PC-9 (cell line): ENCODE results near the gene CDC40. TPM values are rescaled to one million over a fixed set of nuclear protein-coding genes. Genes with fewer than 3 reads are reported as not detected.

Source experiments
- BruUV-seq: library from RNA; stranded (reverse); fragments of 400-500 nt; replicated peaks from 2 replicates; lab custom pipeline; 2021; lab: Mats Ljungman, UMichigan
- CTCF ChIA-PET: fragments of 300-600 bp; sonication (Branson Sonifier 250); formaldehyde crosslinking; loops from one replicate; lab custom pipeline; 2022; ENCODE audit warnings: antibody characterized with exemption; lab: Charles Lee
- POLR2A ChIA-PET: fragments of 300-600 bp; sonication (Branson Sonifier 250); formaldehyde crosslinking; loops from one replicate; lab custom pipeline; 2022; ENCODE audit warnings: antibody characterized with exemption; ENCODE audit not compliant: unreplicated experiment; lab: Charles Lee
- DNase-seq, 2 experiments: peaks; one replicate each; pipeline versions ENCODE4 v3.0.0 to v3.0.0-alpha.2; 2015 to 2022; ENCODE audit warnings: mixed read lengths in 1 of 2
- H2AFZ ChIP-seq: fragments of 200-600 bp; sonication (generic); 2 replicates; pipeline ENCODE4 v1.8.1; 2017; ENCODE audit warnings: antibody characterized with exemption
- H3F3A ChIP-seq: fragments of 200-600 bp; sonication (generic); 2 replicates; pipeline ENCODE4 v1.8.1; 2017; ENCODE audit warnings: antibody characterized with exemption, mild to moderate bottlenecking, low read depth; ENCODE audit not compliant: insufficient read depth
- H3K27ac ChIP-seq: fragments of 200-600 bp; sonication (generic); 2 replicates; pipeline ENCODE4 v1.6.1; 2016; ENCODE audit warnings: mixed run types
- H3K27me3 ChIP-seq: fragments of 200-600 bp; sonication (generic); 2 replicates; pipeline ENCODE4 v1.6.1; 2016; ENCODE audit warnings: low read depth, mixed run types; ENCODE audit not compliant: insufficient read depth
- H3K36me3 ChIP-seq: fragments of 200-600 bp; sonication (generic); 2 replicates; pipeline ENCODE4 v1.6.1; 2016; ENCODE audit warnings: low read depth, mixed run types
- H3K4me1 ChIP-seq: fragments of 200-600 bp; sonication (generic); replicated peaks from 2 replicates; pipeline ENCODE4 v1.6.1; 2016; ENCODE audit warnings: mixed run types; ENCODE audit not compliant: insufficient read depth
- H3K4me2 ChIP-seq: fragments of 200-600 bp; sonication (generic); 2 replicates; pipeline ENCODE4 v1.6.1; 2017; ENCODE audit warnings: mixed run types
- H3K4me3 ChIP-seq: fragments of 200-600 bp; sonication (generic); 2 replicates; pipeline ENCODE4 v1.6.1; 2016; ENCODE audit warnings: mixed run types
- H3K79me2 ChIP-seq: fragments of 200-600 bp; sonication (generic); 2 replicates; pipeline ENCODE4 v1.6.1; 2017; ENCODE audit warnings: low read depth, mixed run types
- H3K9me2 ChIP-seq: fragments of 200-600 bp; sonication (generic); 2 replicates; pipeline ENCODE4 v1.8.1; 2017; ENCODE audit warnings: mild to moderate bottlenecking; ENCODE audit not compliant: insufficient read depth
- H3K9me3 ChIP-seq: fragments of 200-600 bp; sonication (generic); 2 replicates; pipeline ENCODE4 v1.8.1; 2016; ENCODE audit warnings: low read depth; ENCODE audit not compliant: insufficient read depth
- H4K20me1 ChIP-seq: fragments of 200-600 bp; sonication (generic); 2 replicates; pipeline ENCODE4 v1.8.1; 2017; ENCODE audit not compliant: insufficient read depth
- EZH2 ChIP-seq: fragments of 200-600 bp; sonication (generic); IDR thresholded peaks from 2 replicates; pipeline ENCODE4 v1.8.0; 2017; ENCODE audit warnings: antibody characterized with exemption, low read depth
- intact Hi-C: fragments of 100-400 bp; cut with micrococcal nuclease; formaldehyde crosslinking; loops from one replicate; pipeline ENCODE4 v1.10.0; 2022; ENCODE audit not compliant: unreplicated experiment
- total RNA-seq: library from RNA; stranded (reverse); gene quantifications from 2 replicates; pipeline ENCODE4 v1.2.3, GENCODE V29; 2021
- TF ChIP-seq, protein P1 (sequence below): fragments of 200-600 bp; sonication (generic); conservative IDR thresholded peaks from 2 replicates; pipeline ENCODE4 v1.6.1; 2017; ENCODE audit warnings: mixed run types, antibody characterized with exemption, mild to moderate bottlenecking, moderate library complexity

Gene CDC40
- total RNA-seq, 1 experiment from 2014 or later, result 18.3 TPM

DNA sequence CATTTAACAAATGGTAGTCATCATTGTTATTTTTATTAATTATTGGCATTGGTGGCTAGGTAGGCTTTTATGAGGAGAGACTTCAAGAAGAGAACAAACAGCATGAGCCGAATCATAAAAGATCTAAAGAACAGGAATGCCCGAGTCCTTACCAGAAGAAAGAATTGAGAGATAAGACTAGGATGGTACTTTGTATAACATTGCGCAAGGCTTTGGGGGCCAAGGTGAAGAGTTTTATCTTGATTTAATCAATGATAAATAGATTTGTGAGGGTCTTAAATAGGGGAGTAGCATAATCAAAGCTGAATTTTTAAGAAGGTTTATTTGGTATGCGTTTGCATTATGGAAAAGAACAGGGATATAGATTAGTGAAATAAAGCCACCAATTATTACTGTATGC, 15.4 kb downstream of the CDC40 start:
- POLR2A ChIA-PET, result no interaction called here
- Histone ChIP-seq H2AFZ (no peak overlapping the region), H3K27me3 (no peaks in the 10 kb centered on the region), H3K4me2 (no peak overlapping the region), H4K20me1 (peaks cover 18% of the 10 kb centered on the region), H3K4me3 (no peak overlapping the region), H3K79me2 (peaks cover 38% of the 10 kb centered on the region), H3K9me3 (no peaks in the 10 kb centered on the region), H3K4me1 (no peaks in the 10 kb centered on the region), H3K27ac (no peak overlapping the region), H3F3A (no peaks in the 10 kb centered on the region), H3K36me3 (peaks cover 7% of the 10 kb centered on the region), H3K9me2 (no peaks in the 10 kb centered on the region)
- BruUV-seq, result no TSS peak
- intact Hi-C loops, result no loop called here
- TF ChIP-seq, protein P1, sequence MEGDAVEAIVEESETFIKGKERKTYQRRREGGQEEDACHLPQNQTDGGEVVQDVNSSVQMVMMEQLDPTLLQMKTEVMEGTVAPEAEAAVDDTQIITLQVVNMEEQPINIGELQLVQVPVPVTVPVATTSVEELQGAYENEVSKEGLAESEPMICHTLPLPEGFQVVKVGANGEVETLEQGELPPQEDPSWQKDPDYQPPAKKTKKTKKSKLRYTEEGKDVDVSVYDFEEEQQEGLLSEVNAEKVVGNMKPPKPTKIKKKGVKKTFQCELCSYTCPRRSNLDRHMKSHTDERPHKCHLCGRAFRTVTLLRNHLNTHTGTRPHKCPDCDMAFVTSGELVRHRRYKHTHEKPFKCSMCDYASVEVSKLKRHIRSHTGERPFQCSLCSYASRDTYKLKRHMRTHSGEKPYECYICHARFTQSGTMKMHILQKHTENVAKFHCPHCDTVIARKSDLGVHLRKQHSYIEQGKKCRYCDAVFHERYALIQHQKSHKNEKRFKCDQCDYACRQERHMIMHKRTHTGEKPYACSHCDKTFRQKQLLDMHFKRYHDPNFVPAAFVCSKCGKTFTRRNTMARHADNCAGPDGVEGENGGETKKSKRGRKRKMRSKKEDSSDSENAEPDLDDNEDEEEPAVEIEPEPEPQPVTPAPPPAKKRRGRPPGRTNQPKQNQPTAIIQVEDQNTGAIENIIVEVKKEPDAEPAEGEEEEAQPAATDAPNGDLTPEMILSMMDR, result no peak
- CTCF ChIA-PET, result no interaction called here
- DNase-seq, result no peak

DNA sequence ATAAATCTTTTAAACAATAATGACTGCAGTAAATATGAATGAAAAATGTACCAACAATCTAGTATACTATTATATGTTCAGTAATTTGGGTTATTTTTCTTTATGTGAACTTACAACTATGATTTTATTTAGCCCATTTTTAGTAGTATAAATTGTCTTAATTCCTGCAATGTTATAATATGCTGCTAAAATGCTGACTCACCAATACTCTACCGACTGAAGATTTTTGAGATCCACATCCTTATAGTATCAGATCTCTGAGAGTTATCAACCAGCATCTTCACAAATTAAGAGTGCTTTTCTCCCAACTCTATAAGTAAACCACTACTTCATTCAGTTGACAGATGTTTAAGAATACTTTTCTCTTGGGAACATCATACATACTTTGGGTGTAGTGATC, 16.6 kb downstream of the CDC40 start:
- no peak for DNase-seq
- Histone ChIP-seq H3K9me2 (no peaks in the 10 kb centered on the region), H3K27me3 (no peaks in the 10 kb centered on the region), H3K27ac (no peak overlapping the region), H3K4me1 (no peaks in the 10 kb centered on the region), H3F3A (no peaks in the 10 kb centered on the region), H3K4me3 (no peak overlapping the region), H3K79me2 (peaks cover 28% of the 10 kb centered on the region), H4K20me1 (peaks cover 10% of the 10 kb centered on the region; the same call in 1 of the 2 replicates), H2AFZ (no peak overlapping the region), H3K36me3 (peaks cover 7% of the 10 kb centered on the region), H3K4me2 (no peak overlapping the region), H3K9me3 (no peaks in the 10 kb centered on the region)
- TF ChIP-seq, protein P1, result no peak
- TF ChIP-seq EZH2, result no peak
- CTCF ChIA-PET, result no interaction called here
- POLR2A ChIA-PET, result no interaction called here
- intact Hi-C loops, result no loop called here
- no TSS peak for BruUV-seq

DNA sequence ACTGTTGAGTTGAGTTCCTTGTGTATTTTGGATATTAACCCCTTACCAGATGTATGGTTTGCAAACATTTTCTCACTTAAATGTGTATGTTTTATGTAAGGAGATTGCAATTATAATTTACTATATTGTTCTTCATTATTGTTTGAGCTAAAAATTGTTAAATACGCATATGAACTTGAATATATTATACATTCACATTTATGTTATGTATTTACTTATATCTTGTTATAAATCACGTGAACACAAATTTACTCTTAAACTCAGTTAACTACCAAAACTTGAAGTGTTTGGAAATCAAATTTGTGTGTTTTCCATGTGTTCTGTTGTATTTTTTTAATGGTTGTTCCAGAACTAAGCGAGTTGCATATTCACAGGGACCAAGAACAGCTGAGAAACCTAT, 18.3 kb downstream of the CDC40 start:
- Histone ChIP-seq H3K36me3 (peaks cover 6% of the 10 kb centered on the region), H3K9me3 (no peaks in the 10 kb centered on the region), H3K9me2 (no peaks in the 10 kb centered on the region), H3K4me3 (no peak overlapping the region), H2AFZ (no peak overlapping the region), H3K79me2 (peaks cover 24% of the 10 kb centered on the region), H4K20me1 (peaks cover 5% of the 10 kb centered on the region), H3K27me3 (no peaks in the 10 kb centered on the region), H3K27ac (no peak overlapping the region), H3K4me1 (no peaks in the 10 kb centered on the region), H3K4me2 (no peak overlapping the region), H3F3A (no peaks in the 10 kb centered on the region)
- BruUV-seq, result no TSS peak
- intact Hi-C loops, result no loop called here
- CTCF ChIA-PET, result no interaction called here
- TF ChIP-seq, protein P1, result no peak
- DNase-seq, result no peak
- POLR2A ChIA-PET, result no interaction called here
